Uterus (tissue), 2 donors: ENCODE results near the gene TASP1.

Source experiments
- CTCF ChIP-seq, 4 experiments: fragments of 200-600 bp in 2 of 4; fragments of 450-650 bp in 2 of 4; sonication (generic) in 2 of 4; IDR thresholded peaks; one replicate each; pipeline ENCODE4 v1.5.1; 2016 to 2019; ENCODE audit warnings: antibody characterized with exemption in 4 of 4, mild to moderate bottlenecking in 2 of 4, moderate library complexity in 1 of 4
- POLR2A ChIP-seq, 2 donors: fragments of 450-650 bp; IDR thresholded peaks; one replicate each; pipeline ENCODE4 v1.6.1; 2016; ENCODE audit warnings: antibody characterized with exemption in 2 of 2, mild to moderate bottlenecking in 1 of 2, moderate library complexity in 1 of 2

- TF ChIP-seq CTCF (IDR thresholded peaks at IDR 0.05) (no peak), POLR2A (IDR thresholded peaks at IDR 0.05) (no peak)
Measured at GRCh38 chr20:13428684-13429083, 210.0 kb downstream of the TASP1 start.
